GM12878 (cell line): ENCODE data around the gene VIPAS39. TPM values are rescaled to one million over a fixed set of nuclear protein-coding genes. Genes with fewer than 3 reads are reported as not detected.
A peak's percentile ranks its signal among the peaks of the same experiment; 100 is the strongest.

Experiments
- ATAC-seq: fragments of 200-7000 bp; cut with Tn5 transposase; 3 replicates; pipeline ENCODE4 v1.9.1; 2020; ENCODE audit warnings: mild to moderate bottlenecking, moderate library complexity
- BruUV-seq: library from RNA; stranded (reverse); fragments of 400-500 nt; replicated peaks from 2 replicates; lab custom pipeline; 2021; lab: Mats Ljungman, UMichigan
- CTCF ChIA-PET: fragments of 300-600 bp; sonication (Branson Sonifier 250); formaldehyde crosslinking; extraction: SDS; loops from one replicate; lab custom pipeline; 2021; ENCODE audit warnings: inconsistent platforms; lab: Yijun Ruan, JAX
- POLR2A ChIA-PET: fragments of 350-600 bp; formaldehyde crosslinking; extraction: SDS; loops from one replicate; lab custom pipeline; 2021; ENCODE audit warnings: inconsistent platforms; lab: Charles Lee
- RAD21 ChIA-PET: fragments of 300-600 bp; sonication (Branson Sonifier 250); formaldehyde crosslinking; loops from one replicate; lab custom pipeline; 2023; ENCODE audit warnings: antibody characterized with exemption; ENCODE audit not compliant: unreplicated experiment; lab: Charles Lee
- SMC1A ChIA-PET: fragments of 300-600 bp; sonication (Branson Sonifier 250); formaldehyde crosslinking; loops from one replicate; lab custom pipeline; 2023; ENCODE audit not compliant: unreplicated experiment, uncharacterized antibody; lab: Charles Lee
- DNase-seq: peaks from one replicate; pipeline ENCODE4 v3.0.0-alpha.2; 2011; ENCODE audit warnings: low read depth, low spot score
- FAIRE-seq: peaks from 3 replicates; lab custom pipeline; 2011; peaks lifted over from hg19 to GRCh38; lab: Jason Lieb, UNC
- H2AFZ ChIP-seq: 2 replicates; pipeline ENCODE4 v1.6.0; 2011; ENCODE audit warnings: low read depth, low read length, control low read depth; ENCODE audit not compliant: control insufficient read depth
- H3K27ac ChIP-seq: 2 replicates; pipeline ENCODE4 v1.5.1; 2011; ENCODE audit warnings: control low read depth; ENCODE audit not compliant: control insufficient read depth, insufficient read depth
- H3K27me3 ChIP-seq, 2 experiments: replicated peaks in 1 of 2; 2 replicates each; pipeline versions ENCODE4 v1.6.0 to v1.6.1; 2011; ENCODE audit warnings: low read length in 1 of 2; ENCODE audit not compliant: control insufficient read depth in 2 of 2, insufficient read depth in 2 of 2
- H3K36me3 ChIP-seq, 2 experiments: 2 replicates each; pipeline ENCODE4 v1.5.1; 2011; ENCODE audit warnings: low read length in 1 of 2; ENCODE audit not compliant: control insufficient read depth in 2 of 2, insufficient read depth in 2 of 2
- H3K4me1 ChIP-seq: 2 replicates; pipeline ENCODE4 v1.6.1; 2011; ENCODE audit warnings: mild to moderate bottlenecking, low read length, moderate library complexity, mixed read lengths; ENCODE audit not compliant: control insufficient read depth, insufficient read depth
- H3K4me2 ChIP-seq: 2 replicates; pipeline ENCODE4 v1.6.0; 2011; ENCODE audit warnings: control low read depth; ENCODE audit not compliant: control insufficient read depth, insufficient read depth
- H3K4me3 ChIP-seq: fragments of 200-600 bp; sonication (generic); 2 replicates; pipeline ENCODE4 v1.5.1; 2016
- H3K79me2 ChIP-seq: 2 replicates; pipeline ENCODE4 v1.6.0; 2011; ENCODE audit warnings: low read length; ENCODE audit not compliant: control insufficient read depth, insufficient read depth
- H3K9ac ChIP-seq: 2 replicates; pipeline ENCODE4 v1.8.0; 2011; ENCODE audit warnings: low read length, control low read depth, mixed read lengths; ENCODE audit not compliant: control insufficient read depth, insufficient read depth
- H3K9me3 ChIP-seq: replicated peaks from 3 replicates; pipeline ENCODE4 v1.5.1; 2011; ENCODE audit warnings: mild to moderate bottlenecking, low read length; ENCODE audit not compliant: control insufficient read depth, insufficient read depth
- H4K20me1 ChIP-seq: 2 replicates; pipeline ENCODE4 v1.6.0; 2011; ENCODE audit not compliant: control insufficient read depth, insufficient read depth
- IRF5 ChIP-seq: fragments of 450-650 bp; IDR thresholded peaks from 2 replicates; pipeline ENCODE4 v1.6.1; 2017; ENCODE audit warnings: borderline replicate concordance
- JUND ChIP-seq: IDR thresholded peaks from 2 replicates; pipeline ENCODE4 v1.6.1; 2012; ENCODE audit warnings: low read depth, mild to moderate bottlenecking, low read length, improper control_type of control experiment, moderate library complexity
- NKRF ChIP-seq: fragments of 450-650 bp; conservative IDR thresholded peaks from 2 replicates; pipeline ENCODE4 v1.6.1; 2017; ENCODE audit warnings: mild to moderate bottlenecking, moderate library complexity
- PAX8 ChIP-seq: fragments of 450-650 bp; IDR thresholded peaks from 2 replicates; pipeline ENCODE4 v1.6.1; 2017; ENCODE audit warnings: mild to moderate bottlenecking, moderate library complexity
- POLR2A ChIP-seq: IDR thresholded peaks from 2 replicates; pipeline ENCODE4 v1.6.1; 2011; ENCODE audit warnings: low read depth, mild to moderate bottlenecking, low read length
- POU2F2 ChIP-seq: IDR thresholded peaks from 3 replicates; pipeline ENCODE4 v1.6.1; 2011; ENCODE audit warnings: low read depth, mild to moderate bottlenecking, low read length, borderline replicate concordance
- SREBF1 ChIP-seq: IDR thresholded peaks from 2 replicates; pipeline ENCODE4 v1.6.1; 2012; ENCODE audit warnings: mild to moderate bottlenecking, low read length
- WGBS: methylation state at CpG from one replicate; pipeline ENCODE4 v1.1.6; 2016; ENCODE audit warnings: low lambda C conversion rate; ENCODE audit not compliant: insufficient replicate concordance, insufficient coverage; ENCODE audit errors: missing lambda C conversion rate; 5-methylcytosine and 5-hydroxymethylcytosine counted together
- in situ Hi-C: fragments of 300-500 bp; cut with MboI; formaldehyde crosslinking; loops from 9 replicates; pipeline ENCODE4 v1.14.3; 2018; ENCODE audit warnings: mixed read lengths
- intact Hi-C: fragments of 100-400 bp; cut with micrococcal nuclease; formaldehyde crosslinking; loops from one replicate; pipeline ENCODE4 v1.14.2; 2022; ENCODE audit not compliant: unreplicated experiment
- polyA plus RNA-seq, 11 experiments: library from polyadenylated mRNA; depleted of rRNA in 4 of 11; unstranded in 6 of 11; stranded (reverse) in 5 of 11; fragments of >200 nt; fragmentation: Nextera tagmentation in 4 of 11; fragmentation: Illumina TruSeq in 1 of 11; extraction: Ambion mirVana in 4 of 11; extraction: Trizol in 1 of 11; gene quantifications; 1 replicate in 1 of 11; 2 replicates in 10 of 11; pipeline versions ENCODE4 v1.2.1 to v1.2.3, GENCODE V29; 2011 to 2016; ENCODE audit warnings: inconsistent platforms in 2 of 11, missing spikeins in 2 of 11, low read depth in 1 of 11
- total RNA-seq, 4 experiments: library from RNA; depleted of rRNA in 3 of 4; stranded (reverse); fragments of >200 nt in 3 of 4; fragmentation: Illumina TruSeq in 1 of 4; extraction: Trizol in 1 of 4; gene quantifications; 2 replicates each; pipeline versions ENCODE4 v1.2.1 to v1.2.3, GENCODE V29; 2013 to 2021
- TF ChIP-seq, protein P1 (sequence below): fragments of 450-650 bp; IDR thresholded peaks from 2 replicates; pipeline ENCODE4 v1.6.1; 2017; ENCODE audit warnings: low read depth, mild to moderate bottlenecking, moderate library complexity
- TF ChIP-seq, protein P2 (sequence below): fragments of 450-650 bp; IDR thresholded peaks from 2 replicates; pipeline ENCODE4 v1.6.1; 2016; ENCODE audit warnings: mild to moderate bottlenecking

VIPAS39 gene
- total and polyA plus RNA-seq, 10 of the 15 experiments (the other 5 are each of a cell fraction or from before 2014, with no cell fraction given) = 6.7 to 38.8 (median 18.5) TPM

- no peak for FAIRE-seq
- POLR2A ChIA-PET = interaction anchor here (0.6 to 1.6 kb wide), 3 partner anchors 95 to 448 kb away, joined by 3 to 6 read pairs (median 4); partner anchors contain the start of genes GSTZ1 and POMT2
- H3K4me1 ChIP-seq = peaks cover 13% of the 10 kb centered on the region
Observed at GRCh38 chr14:77457115-77457521, 283 bp downstream of the VIPAS39 start.

More at GRCh38 chr14:77457115-77457521, 283 bp downstream of the VIPAS39 start:
- TF ChIP-seq JUND = no peak
- TF ChIP-seq POU2F2 = no peak
- TF ChIP-seq, protein P1, sequence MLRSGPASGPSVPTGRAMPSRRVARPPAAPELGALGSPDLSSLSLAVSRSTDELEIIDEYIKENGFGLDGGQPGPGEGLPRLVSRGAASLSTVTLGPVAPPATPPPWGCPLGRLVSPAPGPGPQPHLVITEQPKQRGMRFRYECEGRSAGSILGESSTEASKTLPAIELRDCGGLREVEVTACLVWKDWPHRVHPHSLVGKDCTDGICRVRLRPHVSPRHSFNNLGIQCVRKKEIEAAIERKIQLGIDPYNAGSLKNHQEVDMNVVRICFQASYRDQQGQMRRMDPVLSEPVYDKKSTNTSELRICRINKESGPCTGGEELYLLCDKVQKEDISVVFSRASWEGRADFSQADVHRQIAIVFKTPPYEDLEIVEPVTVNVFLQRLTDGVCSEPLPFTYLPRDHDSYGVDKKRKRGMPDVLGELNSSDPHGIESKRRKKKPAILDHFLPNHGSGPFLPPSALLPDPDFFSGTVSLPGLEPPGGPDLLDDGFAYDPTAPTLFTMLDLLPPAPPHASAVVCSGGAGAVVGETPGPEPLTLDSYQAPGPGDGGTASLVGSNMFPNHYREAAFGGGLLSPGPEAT = 0 out of 2 replicates have a peak, but pooled peaks have one; percentile 5
- TF ChIP-seq SREBF1 = no peak
- TF ChIP-seq, protein P2, sequence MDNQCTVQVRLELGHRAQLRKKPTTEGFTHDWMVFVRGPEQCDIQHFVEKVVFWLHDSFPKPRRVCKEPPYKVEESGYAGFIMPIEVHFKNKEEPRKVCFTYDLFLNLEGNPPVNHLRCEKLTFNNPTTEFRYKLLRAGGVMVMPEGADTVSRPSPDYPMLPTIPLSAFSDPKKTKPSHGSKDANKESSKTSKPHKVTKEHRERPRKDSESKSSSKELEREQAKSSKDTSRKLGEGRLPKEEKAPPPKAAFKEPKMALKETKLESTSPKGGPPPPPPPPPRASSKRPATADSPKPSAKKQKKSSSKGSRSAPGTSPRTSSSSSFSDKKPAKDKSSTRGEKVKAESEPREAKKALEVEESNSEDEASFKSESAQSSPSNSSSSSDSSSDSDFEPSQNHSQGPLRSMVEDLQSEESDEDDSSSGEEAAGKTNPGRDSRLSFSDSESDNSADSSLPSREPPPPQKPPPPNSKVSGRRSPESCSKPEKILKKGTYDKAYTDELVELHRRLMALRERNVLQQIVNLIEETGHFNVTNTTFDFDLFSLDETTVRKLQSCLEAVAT = 0 out of 2 replicates have a peak, but pooled peaks have one; percentile 9
- TF ChIP-seq NKRF = peak; percentile 41
- no peak for TF ChIP-seq PAX8
- no peak for TF ChIP-seq IRF5
- TF ChIP-seq POLR2A = peak; percentile 86
- TF ChIP-seq, all 136 proteins: peak for 4
- Histone ChIP-seq H3K36me3 (peaks cover 5 to 17% of the 10 kb centered on the region in 2 experiments), H3K27ac (peak overlapping the region; percentile 97), H3K9me3 (no peaks in the 10 kb centered on the region), H3K4me2 (peak overlapping the region; percentile 76), H2AFZ (peak overlapping the region; percentile 74), H3K9ac (peak overlapping the region; percentile 88), H3K79me2 (peaks cover 53% of the 10 kb centered on the region), H3K4me3 (peak overlapping the region; percentile 88), H3K27me3 (no peaks in the 10 kb centered on the region), H4K20me1 (peaks cover 4% of the 10 kb centered on the region; the same call in 1 of the 2 replicates)
- in situ Hi-C loops = no loop called here
- DNase-seq = no peak
- ChIA-PET SMC1A (interaction anchor here (1.3 to 2.8 kb wide), 3 partner anchors 11 to 141 kb away, joined by 6 to 8 read pairs (median 7); no protein-coding TSS in a partner anchor), RAD21 (interaction anchor here (0.6 to 2.6 kb wide), 10 partner anchors 80 to 251 kb away, joined by 3 to 10 read pairs (median 4); partner anchors contain the start of genes GSTZ1, POMT2, SAMD15 and TMED8), CTCF (interaction anchor here (0.5 to 4.6 kb wide), 6 partner anchors 85 to 250 kb away, joined by 3 to 140 read pairs (median 5); partner anchors contain the start of genes ALKBH1 and SLIRP)
- intact Hi-C loops = loop anchor here (1.0 to 5.0 kb wide), 4 partner anchors 94 to 305 kb away; partner anchors contain the start of genes GSTZ1, POMT2 and SNW1
- ATAC-seq = no peak; the same call in 2 of the 3 replicates
- under 1% methylated on average over 18 of the region's 18 CpGs for WGBS
- TSS peak; percentile 77 for BruUV-seq
